Naive B cell (primary cell): ENCODE results near the gene BANF2. TPM values are rescaled to one million over a fixed set of nuclear protein-coding genes. Genes with fewer than 3 reads are reported as not detected.

Experiments used
- ATAC-seq, 2 donors: fragments of 150-1000 bp; cut with Tn5 transposase; 2 replicates each; pipeline ENCODE4 v1.10.0; 2021; ENCODE audit warnings: low read depth in 2 of 2, mild to moderate bottlenecking in 2 of 2, moderate library complexity in 2 of 2
- DNase-seq: peaks from one replicate; pipeline ENCODE4 v3.0.0; 2022
- H3K27ac Mint-ChIP-seq, 6 donors: one replicate each; pipeline ENCODE4 v1.8.0; 2020 to 2022; ENCODE audit warnings: mild to moderate bottlenecking in 6 of 6, mixed read lengths in 6 of 6, moderate library complexity in 5 of 6, inconsistent platforms in 2 of 6
- H3K27me3 Mint-ChIP-seq, 3 donors: one replicate each; pipeline ENCODE4 v1.8.0; 2021 to 2022; ENCODE audit warnings: mixed read lengths in 3 of 3, mild to moderate bottlenecking in 1 of 3
- H3K36me3 Mint-ChIP-seq, 2 donors: one replicate each; pipeline ENCODE4 v1.8.0; 2020 to 2022; ENCODE audit warnings: mixed read lengths in 2 of 2, inconsistent platforms in 1 of 2, mild to moderate bottlenecking in 1 of 2
- H3K4me1 Mint-ChIP-seq, 3 donors: one replicate each; pipeline ENCODE4 v1.8.0; 2020 to 2022; ENCODE audit warnings: mixed read lengths in 3 of 3, inconsistent platforms in 1 of 3, mild to moderate bottlenecking in 1 of 3, moderate library complexity in 1 of 3
- H3K4me3 Mint-ChIP-seq, 8 donors: one replicate each; pipeline ENCODE4 v1.8.0; 2020 to 2022; ENCODE audit warnings: mild to moderate bottlenecking in 8 of 8, mixed read lengths in 8 of 8, moderate library complexity in 8 of 8, inconsistent platforms in 2 of 8
- H3K9me3 Mint-ChIP-seq, 7 donors: one replicate each; pipeline ENCODE4 v1.8.0; 2020 to 2022; ENCODE audit warnings: mixed read lengths in 7 of 7, mild to moderate bottlenecking in 5 of 7, inconsistent platforms in 2 of 7, moderate library complexity in 1 of 7
- polyA plus RNA-seq, 6 donors: library from polyadenylated mRNA; unstranded; fragments of 300-500 nt; fragmentation: Illumina TruSeq; gene quantifications; one replicate each; pipeline ENCODE4 v1.2.3, GENCODE V29; 2021; ENCODE audit warnings: low read depth in 6 of 6

BANF2 gene
- polyA plus RNA-seq, 6 donors from 2014 or later = not detected

DNA sequence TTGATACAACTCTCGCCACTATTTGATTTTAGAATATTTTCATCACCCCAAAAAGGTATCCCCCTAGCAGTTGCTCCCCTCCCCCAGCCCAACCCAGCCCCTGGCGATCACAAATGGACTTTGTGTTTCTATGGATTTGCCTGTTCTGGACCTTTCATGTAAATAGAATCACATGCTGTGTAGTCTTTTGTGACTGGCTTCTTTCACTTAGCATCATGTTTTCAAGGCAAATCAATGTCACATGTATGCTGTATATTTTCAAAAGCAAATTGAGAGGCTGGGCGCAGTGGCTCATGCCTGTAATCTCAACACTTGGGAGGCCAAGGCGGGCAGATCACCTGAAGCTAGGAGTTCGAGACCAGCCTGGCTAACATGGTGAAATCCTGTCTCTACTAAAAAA is 48.5 kb downstream of the BANF2 start:
- Mint-ChIP-seq H3K9me3 (no peaks in the 10 kb centered on the region), H3K4me3 (peak overlapping the region in 1 of 8 donors; percentile 19), H3K4me1 (no peaks in the 10 kb centered on the region), H3K27me3 (peaks cover 2 to 16% (median 9%) of the 10 kb centered on the region in 3 donors), H3K27ac (no peak overlapping the region), H3K36me3 (no peaks in the 10 kb centered on the region)
- ATAC-seq (no peak), DNase-seq (no peak)

DNA sequence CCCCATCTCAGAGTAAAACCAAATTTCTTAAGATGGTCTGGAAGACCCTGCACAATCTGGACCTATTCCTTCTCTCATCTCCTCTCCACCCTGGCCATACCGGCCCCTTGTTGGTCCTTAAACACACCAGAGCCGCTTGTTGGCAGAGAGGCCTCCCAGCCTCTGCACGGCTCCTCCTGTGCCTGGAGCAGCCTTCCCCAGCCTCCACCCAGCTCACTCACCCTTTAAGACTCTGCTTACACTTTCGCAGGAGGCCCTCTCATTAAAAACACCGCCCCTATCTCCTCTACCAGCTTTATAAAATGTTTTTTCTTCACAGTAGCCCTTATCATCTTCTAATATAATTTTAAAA is 49.8 kb downstream of the BANF2 start:
- H3K27me3 Mint-ChIP-seq = peaks cover 12 to 26% (median 18%) of the 10 kb centered on the region in 3 donors
- no peaks in the 10 kb centered on the region for H3K36me3 Mint-ChIP-seq
- no peaks in the 10 kb centered on the region for H3K9me3 Mint-ChIP-seq
- H3K4me1 Mint-ChIP-seq = no peaks in the 10 kb centered on the region
- DNase-seq (no peak), ATAC-seq (no peak)
- no peak overlapping the region for H3K4me3 Mint-ChIP-seq
- peak overlapping the region in 2 of 6 donors; percentile 57 to 81 for H3K27ac Mint-ChIP-seq

DNA sequence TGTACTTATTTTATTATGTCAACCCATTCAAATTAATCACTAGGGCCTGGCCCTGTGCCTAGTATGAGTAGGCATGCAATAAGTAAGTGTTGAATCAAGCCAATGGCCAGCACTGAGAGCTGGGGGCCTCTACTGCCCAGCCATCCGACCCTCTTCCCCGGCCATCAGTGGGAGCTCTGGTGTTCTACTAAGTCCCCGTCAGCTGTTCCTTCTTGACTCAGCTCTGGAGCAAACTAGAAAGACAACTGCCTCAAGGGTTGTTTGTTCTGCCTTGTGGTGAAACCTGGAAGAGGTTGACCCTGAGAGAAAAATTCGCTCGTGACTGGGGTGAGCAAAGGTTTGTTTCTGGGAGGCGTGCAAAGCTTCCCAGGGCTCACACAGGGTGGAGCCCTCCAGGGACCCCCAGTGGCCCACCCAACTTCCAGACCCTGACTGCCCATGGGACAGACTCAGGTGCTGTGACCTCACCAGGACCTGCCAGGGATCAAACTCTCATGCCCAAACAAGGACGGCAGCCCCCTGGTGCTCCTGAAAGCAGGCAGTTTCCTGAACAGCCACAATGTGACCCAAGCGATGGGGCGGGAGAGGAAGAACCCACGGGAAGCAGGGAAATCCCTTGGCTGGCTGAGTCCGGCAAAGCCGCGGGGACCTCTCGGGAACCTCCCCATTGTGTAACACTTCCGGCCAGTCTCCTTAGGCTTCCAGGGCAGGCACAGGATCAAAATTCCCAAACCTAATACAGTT is 50.4 kb downstream of the BANF2 start:
- Mint-ChIP-seq H3K27me3 (peaks cover 15 to 26% (median 18%) of the 10 kb centered on the region in 3 donors), H3K27ac (peak overlapping the region in 1 of 6 donors; percentile 57), H3K36me3 (no peaks in the 10 kb centered on the region), H3K4me1 (no peaks in the 10 kb centered on the region), H3K9me3 (no peaks in the 10 kb centered on the region), H3K4me3 (no peak overlapping the region)
- ATAC-seq (no peak), DNase-seq (no peak)

- Mint-ChIP-seq H3K27me3 (peaks cover 18 to 26% (median 21%) of the 10 kb centered on the region in 3 donors), H3K4me3 (no peak overlapping the region), H3K9me3 (no peaks in the 10 kb centered on the region), H3K36me3 (no peaks in the 10 kb centered on the region), H3K4me1 (no peaks in the 10 kb centered on the region), H3K27ac (no peak overlapping the region)
- ATAC-seq (no peak), DNase-seq (no peak)
These were observed 50.9 kb downstream of the BANF2 start for GRCh38 chr20:17750722-17751045.

GRCh38 chr20:17751640-17752039 is 51.9 kb downstream of the BANF2 start:
- no peak for ATAC-seq

GRCh38 chr20:17752459-17752858 is 52.7 kb downstream of the BANF2 start:
- H3K27me3 Mint-ChIP-seq = peaks cover 17 to 32% (median 29%) of the 10 kb centered on the region in 3 donors
- ATAC-seq (no peak), DNase-seq (no peak)
- H3K4me1 Mint-ChIP-seq = no peaks in the 10 kb centered on the region
- H3K36me3 Mint-ChIP-seq = no peaks in the 10 kb centered on the region
- no peak overlapping the region for H3K27ac Mint-ChIP-seq
- H3K9me3 Mint-ChIP-seq = peaks cover 0 to 4% (median 0%) of the 10 kb centered on the region in 7 donors
- H3K4me3 Mint-ChIP-seq = no peak overlapping the region

More at GRCh38 chr20:17751640-17752039, 51.9 kb downstream of the BANF2 start:
- Mint-ChIP-seq H3K4me1 (no peaks in the 10 kb centered on the region), H3K27me3 (peaks cover 18 to 32% (median 29%) of the 10 kb centered on the region in 3 donors), H3K27ac (no peak overlapping the region), H3K4me3 (no peak overlapping the region), H3K9me3 (no peaks in the 10 kb centered on the region), H3K36me3 (no peaks in the 10 kb centered on the region)
- DNase-seq = no peak

- DNase-seq (no peak), ATAC-seq (no peak)
- Mint-ChIP-seq H3K36me3 (peaks cover 6 to 9% of the 10 kb centered on the region in 2 donors), H3K27ac (no peak overlapping the region), H3K27me3 (peaks cover 14 to 39% (median 37%) of the 10 kb centered on the region in 3 donors), H3K4me1 (no peaks in the 10 kb centered on the region), H3K4me3 (no peak overlapping the region), H3K9me3 (peaks cover 6 to 15% (median 8%) of the 10 kb centered on the region in 7 donors)
These were observed 53.8 kb downstream of the BANF2 start for GRCh38 chr20:17753516-17753915.

GRCh38 chr20:17756529-17756928 is 56.8 kb downstream of the BANF2 start:
- Mint-ChIP-seq H3K9me3 (peaks cover 7 to 27% (median 18%) of the 10 kb centered on the region in 7 donors), H3K4me3 (no peak overlapping the region), H3K27me3 (peaks cover 14 to 37% (median 30%) of the 10 kb centered on the region in 3 donors), H3K4me1 (no peaks in the 10 kb centered on the region), H3K27ac (no peak overlapping the region), H3K36me3 (peaks cover 6 to 11% of the 10 kb centered on the region in 2 donors)
- no peak for DNase-seq
- no peak for ATAC-seq

DNA sequence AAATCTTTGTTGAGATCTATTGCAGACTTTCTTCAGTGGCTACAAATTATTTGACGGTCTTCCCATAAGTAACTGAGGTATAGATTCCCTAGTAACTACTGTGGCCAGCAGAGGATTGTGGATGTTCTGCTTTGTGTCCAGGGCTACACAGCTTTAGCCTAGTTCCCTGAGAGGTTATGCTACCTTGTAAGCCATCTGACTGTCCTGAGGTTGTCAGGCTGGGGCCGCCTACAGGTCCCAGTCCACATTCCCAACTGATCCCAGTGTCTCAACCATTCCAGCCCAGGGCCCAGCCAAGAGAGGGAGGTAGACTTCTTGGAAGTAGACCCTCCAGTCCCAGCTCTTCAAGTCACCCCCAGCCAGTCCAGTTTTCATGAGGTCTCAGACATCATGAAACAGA is 57.7 kb downstream of the BANF2 start:
- Mint-ChIP-seq H3K4me3 (no peak overlapping the region), H3K27me3 (peaks cover 12 to 37% (median 27%) of the 10 kb centered on the region in 3 donors), H3K36me3 (peaks cover 6 to 11% of the 10 kb centered on the region in 2 donors), H3K4me1 (no peaks in the 10 kb centered on the region), H3K27ac (no peak overlapping the region), H3K9me3 (peaks cover 7 to 27% (median 20%) of the 10 kb centered on the region in 7 donors)
- DNase-seq (no peak), ATAC-seq (no peak)

DNA sequence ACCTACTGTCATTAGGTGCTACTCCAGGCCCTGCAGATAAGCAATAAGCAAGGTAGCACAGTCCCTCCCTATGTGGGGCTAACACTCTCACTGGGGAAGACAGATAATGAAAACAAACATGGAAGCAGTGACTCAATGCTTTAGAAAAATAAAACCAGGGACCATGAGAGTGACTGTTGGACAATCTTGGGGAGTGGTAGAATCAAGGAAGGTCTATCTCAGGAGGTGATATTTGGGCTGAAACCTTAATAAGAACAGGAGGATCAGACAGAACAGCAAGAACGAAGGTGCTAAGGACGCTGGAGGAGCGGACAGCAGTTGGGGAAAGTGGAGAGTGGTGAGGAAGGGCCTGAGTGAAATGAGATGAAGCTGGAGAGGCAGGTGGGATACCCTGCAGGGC is 58.2 kb downstream of the BANF2 start:
- peaks cover 10 to 37% (median 24%) of the 10 kb centered on the region in 3 donors for H3K27me3 Mint-ChIP-seq
- peaks cover 7 to 27% (median 20%) of the 10 kb centered on the region in 7 donors for H3K9me3 Mint-ChIP-seq
- peaks cover 6 to 11% of the 10 kb centered on the region in 2 donors for H3K36me3 Mint-ChIP-seq
- no peaks in the 10 kb centered on the region for H3K4me1 Mint-ChIP-seq
- H3K4me3 Mint-ChIP-seq = peak overlapping the region in 1 of 8 donors; percentile 49
- DNase-seq = no peak
- ATAC-seq = no peak
- H3K27ac Mint-ChIP-seq = peak overlapping the region in 2 of 6 donors; percentile 4 to 59

GRCh38 chr20:17758512-17758911 is 58.7 kb downstream of the BANF2 start:
- ATAC-seq (no peak), DNase-seq (no peak)
- H3K27ac Mint-ChIP-seq = no peak overlapping the region
- peaks cover 7 to 33% (median 20%) of the 10 kb centered on the region in 3 donors for H3K27me3 Mint-ChIP-seq
- H3K4me1 Mint-ChIP-seq = no peaks in the 10 kb centered on the region
- H3K9me3 Mint-ChIP-seq = peaks cover 7 to 27% (median 20%) of the 10 kb centered on the region in 7 donors
- no peak overlapping the region for H3K4me3 Mint-ChIP-seq
- H3K36me3 Mint-ChIP-seq = peaks cover 6 to 11% of the 10 kb centered on the region in 2 donors

GRCh38 chr20:17759449-17759848 is 59.7 kb downstream of the BANF2 start:
- Mint-ChIP-seq H3K9me3 (peaks cover 7 to 30% (median 20%) of the 10 kb centered on the region in 7 donors), H3K4me1 (no peaks in the 10 kb centered on the region), H3K36me3 (peaks cover 6 to 11% of the 10 kb centered on the region in 2 donors), H3K4me3 (no peak overlapping the region), H3K27me3 (peaks cover 0 to 25% (median 15%) of the 10 kb centered on the region in 3 donors), H3K27ac (no peak overlapping the region)
- DNase-seq (no peak), ATAC-seq (no peak)

DNA sequence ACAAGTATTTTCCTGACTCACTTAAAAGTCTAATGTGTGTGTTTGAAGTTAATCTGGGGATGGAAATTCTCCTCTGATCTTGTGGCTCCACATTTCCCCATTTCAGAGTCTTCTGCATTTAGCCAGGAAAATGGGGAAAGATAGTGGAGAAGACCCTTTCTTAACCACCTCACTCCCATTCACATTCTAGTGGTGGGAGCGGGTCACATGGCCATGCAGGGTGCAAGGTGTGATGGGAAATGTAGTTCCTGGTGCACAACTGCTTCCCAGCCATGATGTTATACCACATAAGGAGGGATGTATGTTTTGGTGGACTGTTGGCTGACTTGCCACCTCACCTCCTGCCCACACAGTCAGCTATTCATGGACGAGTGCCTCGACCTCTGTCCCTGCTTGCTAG is 61.8 kb downstream of the BANF2 start:
- peaks cover 6 to 11% of the 10 kb centered on the region in 2 donors for H3K36me3 Mint-ChIP-seq
- no peaks in the 10 kb centered on the region for H3K4me1 Mint-ChIP-seq
- DNase-seq (no peak), ATAC-seq (no peak)
- H3K27me3 Mint-ChIP-seq = peaks cover 8 to 29% (median 8%) of the 10 kb centered on the region in 3 donors
- H3K9me3 Mint-ChIP-seq = peaks cover 7 to 34% (median 20%) of the 10 kb centered on the region in 7 donors
- H3K4me3 Mint-ChIP-seq = no peak overlapping the region
- no peak overlapping the region for H3K27ac Mint-ChIP-seq

GRCh38 chr20:17762243-17762872 is 62.6 kb downstream of the BANF2 start:
- Mint-ChIP-seq H3K36me3 (peaks cover 6 to 11% of the 10 kb centered on the region in 2 donors), H3K4me3 (peak overlapping the region in 1 of 8 donors; percentile 52), H3K9me3 (peaks cover 7 to 31% (median 20%) of the 10 kb centered on the region in 7 donors), H3K4me1 (no peaks in the 10 kb centered on the region), H3K27me3 (peaks cover 8 to 33% (median 8%) of the 10 kb centered on the region in 3 donors), H3K27ac (peak overlapping the region in 1 of 6 donors; percentile 15)
- no peak for DNase-seq
- no peak for ATAC-seq
